Fibroblast of the conjunctiva (primary cell): Measurements from ENCODE around the gene MIS18BP1.
"Not testable (repeated sequence)": the region's sequence is repeated elsewhere in the genome, so short reads cannot be mapped to it uniquely, and the experiment has no call there.

Source experiments
- DNase-seq: peaks from one replicate; pipeline ENCODE4 v3.0.0-alpha.2; 2010; ENCODE audit warnings: low read depth

Gene MIS18BP1

GRCh38 chr14:45246151-45246550, 6.9 kb downstream of the MIS18BP1 start:
- DNase-seq, result no peak

GRCh38 chr14:45242706-45243105, 10.3 kb downstream of the MIS18BP1 start:
- DNase-seq, result no peak

- no peak for DNase-seq
Observed at GRCh38 chr14:45238988-45239387, 14.0 kb downstream of the MIS18BP1 start.

- DNase-seq, result no peak
Observed at GRCh38 chr14:45227566-45227965, 25.4 kb downstream of the MIS18BP1 start.

GRCh38 chr14:45222485-45223262, 30.3 kb downstream of the MIS18BP1 start:
- DNase-seq, result no peak

GRCh38 chr14:45214341-45214740, 38.7 kb downstream of the MIS18BP1 start:
- DNase-seq, result not testable (repeated sequence)

GRCh38 chr14:45213716-45214115, 39.3 kb downstream of the MIS18BP1 start:
- DNase-seq, result not testable (repeated sequence)

- DNase-seq, result no peak
Observed at GRCh38 chr14:45212231-45212630, 40.8 kb downstream of the MIS18BP1 start.

GRCh38 chr14:45211295-45211694, 41.7 kb downstream of the MIS18BP1 start:
- DNase-seq, result no peak

GRCh38 chr14:45210159-45210558, 42.8 kb downstream of the MIS18BP1 start:
- DNase-seq, result no peak

- no peak for DNase-seq
Observed at GRCh38 chr14:45204241-45204640, 48.8 kb downstream of the MIS18BP1 start.

GRCh38 chr14:45201905-45202304, 51.1 kb downstream of the MIS18BP1 start:
- DNase-seq, result no peak

GRCh38 chr14:45199230-45199629, 53.8 kb downstream of the MIS18BP1 start:
- no peak for DNase-seq

GRCh38 chr14:45198551-45198950, 54.5 kb downstream of the MIS18BP1 start:
- DNase-seq, result no peak

- no peak for DNase-seq
Observed at GRCh38 chr14:45194964-45195363, 58.0 kb downstream of the MIS18BP1 start.

GRCh38 chr14:45185100-45185814, 67.7 kb downstream of the MIS18BP1 start:
- DNase-seq, result peak; percentile 8

GRCh38 chr14:45181806-45182205, 71.2 kb downstream of the MIS18BP1 start:
- DNase-seq, result no peak

- no peak for DNase-seq
Observed at GRCh38 chr14:45181329-45181728, 71.7 kb downstream of the MIS18BP1 start.

- peak; percentile 79 for DNase-seq
Observed at GRCh38 chr14:45177076-45177475, 75.9 kb downstream of the MIS18BP1 start.

GRCh38 chr14:45169906-45170305, 83.1 kb downstream of the MIS18BP1 start:
- no peak for DNase-seq

GRCh38 chr14:45156067-45156466, 96.9 kb downstream of the MIS18BP1 start:
- DNase-seq, result no peak
